Stimulated activated CD8-positive, alpha-beta memory T cell treated with anti-CD3 and anti-CD28 coated beads, Interleukin-7, amount 100 ng/mL, for 4 hours (primary cell): ENCODE data around the gene PTCH1.
A peak's percentile ranks its signal among the peaks of the same experiment; 100 is the strongest.

Experiments used
- DNase-seq, 2 donors: peaks; one replicate each; pipeline ENCODE4 v3.0.0-alpha.2; 2020; ENCODE audit warnings: low read depth in 2 of 2

PTCH1 gene

DNA sequence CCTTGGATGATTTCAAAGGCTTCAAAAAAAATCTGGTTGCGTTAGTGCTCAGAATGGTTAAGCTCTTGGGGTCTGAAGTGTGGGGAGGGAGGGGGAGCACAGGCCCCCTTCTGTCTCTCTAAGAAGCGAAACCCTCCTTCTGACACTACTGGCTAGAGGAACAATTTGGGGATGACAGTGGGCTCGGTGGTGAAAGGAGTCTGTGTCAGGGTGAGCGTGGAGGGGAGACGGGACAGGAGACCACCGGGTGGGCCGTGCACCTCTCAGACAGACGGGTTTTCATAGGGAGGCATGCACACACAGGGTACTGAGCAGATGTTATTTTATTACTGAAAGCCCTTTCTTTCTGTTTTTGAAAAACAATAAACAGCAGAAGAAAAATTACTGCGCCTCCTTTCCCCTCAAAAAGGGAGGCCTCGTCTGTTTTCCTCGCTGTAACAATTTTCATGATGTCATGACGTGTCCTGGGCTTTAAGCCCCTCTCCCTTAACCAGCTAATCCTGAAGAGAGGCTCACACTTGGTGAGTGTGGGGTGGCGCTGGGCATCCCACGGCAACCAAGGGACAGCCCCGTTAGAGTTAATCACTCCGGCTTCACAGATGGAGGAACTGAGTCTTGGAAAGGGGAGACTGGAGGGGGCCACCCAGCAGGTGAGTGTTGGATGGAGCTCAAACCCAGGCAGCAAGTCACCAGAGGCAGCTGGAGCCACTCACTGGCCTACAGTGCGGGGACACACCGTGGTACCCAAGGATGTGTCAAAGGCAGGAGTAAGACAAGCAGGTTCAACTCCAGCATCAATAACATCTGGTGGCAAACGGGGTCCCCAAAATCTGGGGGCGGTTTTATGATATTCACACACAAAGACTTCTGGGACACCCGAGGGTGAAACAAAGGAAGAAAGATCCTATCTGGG is 53.4 kb downstream of the PTCH1 start:
- DNase-seq = no peak

DNA sequence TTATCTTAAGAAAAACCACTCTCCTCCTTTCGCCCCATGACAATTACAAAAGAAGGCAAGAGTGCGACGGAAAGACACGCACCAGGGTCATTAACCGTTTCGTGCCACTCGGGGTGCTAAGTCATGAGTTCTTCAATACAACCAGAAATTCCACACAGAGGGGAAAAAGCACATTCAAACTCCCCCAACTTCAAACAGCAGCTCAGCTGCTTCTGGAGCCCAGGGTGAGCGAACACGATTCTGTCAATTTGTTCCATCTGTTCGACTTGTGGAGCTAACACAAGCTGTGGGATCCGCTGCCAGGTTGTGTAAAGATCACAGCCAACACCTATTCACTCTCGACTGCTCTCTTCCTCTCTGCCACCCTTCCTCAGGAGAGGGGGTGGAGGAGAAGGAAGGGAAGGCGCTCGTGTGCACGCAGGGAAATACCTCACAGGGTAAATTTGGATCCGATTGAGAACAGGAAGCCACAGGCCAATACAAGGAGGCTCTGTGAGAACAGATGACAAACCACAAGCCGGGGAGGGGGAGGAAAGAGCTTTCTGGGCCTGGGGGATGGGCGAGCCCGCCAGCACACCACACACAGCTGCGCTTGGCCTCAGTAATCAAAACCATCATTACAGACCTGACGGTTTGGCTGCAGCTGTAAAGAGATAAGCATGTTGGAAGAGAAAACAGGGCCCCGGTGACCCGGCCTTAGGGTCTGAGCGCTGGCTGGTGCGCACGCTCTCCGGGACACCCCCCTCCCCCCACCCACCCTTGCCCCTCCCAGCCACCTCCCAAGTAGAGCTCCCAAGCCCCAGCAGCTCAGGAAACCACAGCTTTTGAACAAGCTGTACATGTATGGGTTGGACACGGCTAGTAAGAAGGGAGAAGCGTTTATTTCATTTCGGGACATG is 54.3 kb downstream of the PTCH1 start:
- DNase-seq = peak; percentile 57 to 68

DNA sequence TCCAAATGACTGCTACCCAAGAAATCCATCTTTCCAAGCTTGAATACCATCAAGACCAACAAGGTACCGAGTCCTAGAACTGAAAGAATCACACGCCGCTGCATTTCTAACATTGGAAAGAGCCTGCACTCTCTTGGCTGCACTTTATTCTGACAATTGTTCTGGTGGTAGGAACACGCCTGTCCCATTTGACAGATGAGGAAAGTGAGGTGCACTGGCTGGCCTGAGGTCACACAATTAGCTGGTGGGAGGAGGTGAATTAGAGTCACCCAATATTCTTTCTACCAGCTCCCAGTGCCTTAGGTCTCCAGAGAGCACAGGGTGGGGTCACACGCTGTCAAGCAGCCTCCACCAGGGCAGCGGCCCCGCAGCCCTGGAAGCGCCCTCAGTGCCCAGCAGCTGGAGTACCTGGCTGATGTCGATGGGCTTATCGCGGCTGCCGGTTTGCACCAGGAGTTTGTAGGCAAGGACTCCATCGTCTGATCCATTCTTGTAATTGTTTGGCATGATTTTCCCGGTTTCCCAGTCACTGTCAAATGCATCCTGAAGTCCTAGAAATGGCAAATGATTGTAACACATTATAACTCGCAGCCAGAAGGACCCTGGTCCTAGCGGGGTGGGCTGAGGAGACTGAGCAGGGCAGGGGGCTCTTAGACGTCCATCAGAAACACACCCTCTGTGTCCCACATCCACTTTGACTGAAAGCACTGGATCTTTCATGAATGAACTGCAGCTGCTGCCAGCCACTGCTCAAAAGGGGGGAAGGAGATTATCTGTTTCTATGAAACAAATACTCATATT is 55.1 kb downstream of the PTCH1 start:
- DNase-seq = no peak

DNA sequence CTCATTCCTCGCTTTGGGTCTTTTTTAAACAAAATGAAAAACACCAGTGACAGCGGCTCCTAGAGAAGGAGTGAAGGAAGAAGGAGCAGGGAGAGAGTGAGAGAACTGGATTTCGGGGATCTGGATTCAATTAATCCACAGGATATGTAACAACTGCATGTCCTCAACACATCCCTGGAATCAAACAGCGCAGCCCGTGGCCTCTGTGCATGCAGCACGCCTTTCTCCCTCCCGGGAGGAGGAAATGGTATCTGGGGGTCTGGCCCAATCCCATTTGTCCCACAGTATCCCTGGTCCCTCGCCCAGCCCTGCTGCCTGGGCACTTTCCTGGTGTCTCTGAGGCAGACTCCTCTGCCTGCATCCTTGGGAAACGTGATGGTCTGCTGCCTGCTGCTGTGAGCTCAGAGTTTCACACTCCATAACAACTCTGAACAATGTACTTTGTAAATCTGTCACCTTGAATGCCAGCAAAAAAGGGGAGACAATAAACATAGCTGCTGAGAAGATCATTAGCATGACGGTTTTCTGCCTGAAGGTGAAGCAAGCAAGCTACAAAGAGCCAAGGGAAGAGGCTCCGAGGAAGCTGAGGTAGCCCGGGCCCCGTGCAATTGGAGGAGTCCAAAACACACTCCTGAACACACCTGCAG is 56.1 kb downstream of the PTCH1 start:
- no peak for DNase-seq

DNA sequence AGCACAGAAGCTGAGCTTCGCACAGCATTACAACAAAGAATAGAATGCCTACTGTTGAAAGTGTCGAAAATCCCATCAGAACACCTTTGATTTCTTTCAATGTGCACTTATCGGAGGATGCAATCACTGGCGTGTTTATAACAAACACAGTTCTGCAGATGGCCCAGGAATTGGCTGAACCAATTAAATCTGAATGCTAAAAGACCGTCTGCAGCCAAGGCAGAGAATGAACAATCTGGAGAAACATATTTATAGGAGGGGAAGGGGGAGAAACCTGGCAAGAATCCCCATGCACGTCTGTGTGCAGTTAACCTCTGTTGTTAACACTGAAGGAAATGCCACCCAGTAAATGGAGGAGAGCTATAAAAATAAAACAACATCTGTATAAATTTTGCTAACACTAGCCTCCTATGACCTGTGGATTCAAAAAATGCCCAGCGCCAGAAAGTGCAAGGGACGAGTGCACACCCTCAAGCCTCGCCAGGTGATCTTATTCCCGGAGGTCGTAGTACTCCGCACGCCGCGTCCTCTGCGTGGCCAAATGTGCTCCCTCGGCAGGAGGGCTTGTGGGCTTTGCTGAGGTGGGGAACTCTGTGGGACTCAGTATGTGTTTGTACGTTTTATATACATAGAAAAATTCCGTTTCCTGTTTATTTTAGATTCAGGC is 56.8 kb downstream of the PTCH1 start:
- DNase-seq = no peak

DNA sequence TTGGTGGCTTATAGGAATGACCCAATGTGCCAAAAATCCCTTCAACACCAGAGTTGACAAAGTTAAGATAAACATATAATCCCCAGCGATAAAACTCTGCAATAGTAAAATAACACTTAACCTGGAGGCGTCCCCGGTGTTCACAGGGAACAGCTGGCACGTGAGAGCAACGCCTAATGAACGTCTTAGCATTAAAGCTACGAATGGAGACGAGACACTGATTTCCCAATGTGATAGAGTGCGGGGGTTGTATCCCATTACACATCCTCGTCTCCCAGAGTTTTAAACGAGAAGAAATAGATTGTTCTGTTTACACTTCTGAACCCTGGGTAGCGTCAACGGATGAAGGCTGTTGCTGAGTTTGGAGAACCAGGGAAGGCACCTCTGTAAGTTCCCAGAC is 57.6 kb downstream of the PTCH1 start:
- no peak for DNase-seq

DNA sequence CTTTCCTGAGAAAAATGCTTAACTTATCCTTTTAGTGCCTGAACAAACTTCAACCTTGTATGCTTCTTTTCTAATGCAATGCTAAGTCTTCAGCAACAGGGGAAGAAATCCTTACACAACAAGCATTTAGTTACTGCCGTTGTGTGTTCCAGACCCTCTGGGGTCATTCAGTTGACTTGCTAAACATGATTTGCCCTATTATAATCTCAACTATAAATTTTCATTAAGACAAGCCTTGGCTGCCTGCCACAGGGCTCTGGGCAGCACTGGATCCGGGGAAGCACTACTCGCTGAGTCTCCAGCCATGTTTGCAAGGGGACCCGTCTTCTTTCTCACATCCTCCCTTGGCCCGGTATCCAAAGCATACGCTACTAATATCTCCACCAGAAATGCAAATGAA is 58.1 kb downstream of the PTCH1 start:
- no peak for DNase-seq

DNA sequence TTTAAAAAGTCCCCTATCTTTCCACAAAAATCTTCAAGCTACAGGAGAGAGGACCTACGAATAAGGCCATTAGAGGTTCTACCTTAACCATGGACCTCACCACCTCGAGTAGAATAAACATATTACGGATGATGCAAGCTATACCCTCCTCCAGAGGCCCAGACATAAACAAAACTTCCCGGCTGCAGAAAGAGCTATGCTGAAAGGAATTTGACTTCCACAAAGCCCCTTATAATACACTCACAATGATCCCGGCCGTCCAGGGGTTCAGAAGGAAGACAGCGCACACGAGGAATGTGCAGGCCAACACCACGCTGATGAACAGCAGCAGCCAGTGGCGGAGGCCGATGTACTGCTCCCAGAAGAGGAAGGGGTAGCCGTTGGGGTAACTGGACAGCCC is 59.0 kb downstream of the PTCH1 start:
- DNase-seq = no peak

DNA sequence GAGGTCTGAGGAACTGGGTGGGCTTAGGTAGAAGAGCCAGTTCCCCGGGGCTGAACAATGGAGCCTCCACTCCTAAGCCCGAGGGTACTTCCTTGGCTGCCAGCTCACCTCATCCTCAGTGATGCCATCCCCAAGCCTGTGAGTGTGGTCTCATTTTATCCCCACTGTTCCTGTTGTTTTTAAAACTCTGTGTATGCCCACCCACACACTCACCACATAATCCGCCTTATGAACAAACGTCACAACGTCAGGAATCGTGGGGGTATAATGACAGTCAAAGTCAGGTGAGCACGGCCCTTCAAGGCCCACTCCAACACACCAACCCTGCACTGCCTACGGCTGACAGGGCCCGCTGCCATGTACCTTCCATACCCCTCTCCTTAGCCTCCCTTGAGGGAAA is 61.1 kb downstream of the PTCH1 start:
- no peak for DNase-seq

DNA sequence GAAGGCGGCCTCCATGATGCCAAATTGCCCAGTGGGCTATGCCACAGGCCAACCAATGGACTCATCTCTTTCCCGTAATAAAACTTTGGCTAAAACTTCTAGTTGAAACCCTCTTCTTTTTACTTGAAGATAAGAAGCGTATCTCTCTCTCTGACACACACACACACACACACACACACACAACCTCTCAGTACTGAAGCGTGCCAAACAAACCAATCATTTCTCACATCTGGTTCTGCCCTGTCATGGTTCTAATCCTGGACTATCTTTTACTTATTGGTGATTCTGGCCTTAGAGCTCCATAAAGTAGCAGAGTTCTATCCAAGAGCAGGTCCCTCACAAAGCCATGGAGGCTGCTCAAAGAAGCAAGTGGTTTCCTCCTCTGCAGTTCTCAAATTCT is 64.6 kb downstream of the PTCH1 start:
- no peak for DNase-seq

DNA sequence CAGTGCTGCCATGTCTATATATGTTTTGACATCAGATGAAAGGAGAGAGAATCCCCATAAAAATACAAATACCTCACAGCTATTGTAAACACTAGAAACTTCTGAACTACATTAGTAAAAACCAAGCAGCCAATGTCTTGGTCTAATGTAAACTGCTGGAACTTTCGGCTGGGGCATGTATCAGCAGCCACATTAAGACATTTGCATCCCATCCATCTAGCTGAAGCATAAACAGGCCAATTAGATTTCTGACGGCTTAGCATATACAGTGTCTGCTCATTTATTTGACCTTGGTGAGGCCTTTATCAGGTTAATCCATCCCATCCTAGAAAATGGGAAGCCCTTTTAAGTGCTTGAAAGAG is 65.7 kb downstream of the PTCH1 start:
- no peak for DNase-seq

DNA sequence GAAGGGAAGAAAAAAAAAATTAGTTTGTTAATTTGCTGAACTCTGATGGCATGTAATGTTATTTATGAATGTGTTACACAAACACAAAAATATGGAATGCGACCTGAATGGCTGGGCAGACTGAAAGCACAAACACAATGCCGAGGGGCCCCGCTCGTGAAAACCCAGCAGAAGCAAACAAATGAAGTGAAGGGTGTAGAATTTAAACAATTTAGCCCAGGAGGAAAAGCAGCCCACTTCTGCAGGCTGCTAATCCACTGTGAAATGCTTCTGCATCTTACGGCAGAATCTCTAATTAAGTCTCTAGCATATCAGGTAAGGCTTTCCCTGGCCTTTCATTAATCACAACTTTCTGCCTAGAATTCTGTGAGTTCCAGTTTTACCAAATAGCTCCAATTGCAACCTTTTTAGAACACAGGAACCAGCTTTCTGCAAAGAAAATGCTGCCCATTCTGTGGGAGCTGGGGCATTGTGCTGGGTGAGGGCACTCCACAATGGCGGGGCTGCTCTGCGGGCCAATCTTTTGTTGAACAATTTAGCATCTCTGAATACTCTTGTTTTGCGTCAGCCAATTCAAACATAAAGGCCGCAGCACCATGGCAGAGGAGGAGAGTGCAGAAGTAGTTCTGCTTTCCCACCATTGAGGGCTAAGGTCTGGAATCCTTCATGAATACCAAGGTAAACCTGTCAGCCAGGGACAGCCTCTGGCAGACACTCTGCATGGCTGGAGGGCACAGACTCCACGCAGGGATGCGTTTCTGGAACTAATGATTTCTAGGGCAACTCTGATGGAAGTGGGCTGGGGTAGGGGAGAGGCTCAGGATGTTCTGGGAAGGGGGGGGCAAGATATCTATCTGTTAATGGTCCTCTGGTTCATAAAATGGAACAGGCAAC is 66.4 kb downstream of the PTCH1 start:
- no peak for DNase-seq

DNA sequence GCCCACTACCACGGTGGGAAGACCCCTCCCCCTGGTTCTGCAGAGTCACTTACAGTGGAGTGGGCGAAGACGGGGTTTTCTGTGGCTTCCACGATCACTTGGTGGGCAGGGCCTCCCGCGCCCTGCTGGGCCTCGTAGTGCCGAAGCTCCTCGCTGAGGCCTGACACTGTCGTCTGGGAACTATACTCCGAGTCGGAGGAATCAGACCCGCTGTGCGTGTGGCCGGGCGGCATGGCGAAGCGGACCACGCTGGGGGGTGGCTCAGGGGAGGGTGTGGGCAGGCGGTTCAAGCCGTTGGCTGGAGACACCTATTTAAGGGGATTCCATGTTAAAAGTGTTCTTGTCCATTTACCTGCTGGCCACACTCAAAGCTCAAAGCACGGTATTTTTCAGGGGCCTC is 67.8 kb downstream of the PTCH1 start:
- no peak for DNase-seq

DNA sequence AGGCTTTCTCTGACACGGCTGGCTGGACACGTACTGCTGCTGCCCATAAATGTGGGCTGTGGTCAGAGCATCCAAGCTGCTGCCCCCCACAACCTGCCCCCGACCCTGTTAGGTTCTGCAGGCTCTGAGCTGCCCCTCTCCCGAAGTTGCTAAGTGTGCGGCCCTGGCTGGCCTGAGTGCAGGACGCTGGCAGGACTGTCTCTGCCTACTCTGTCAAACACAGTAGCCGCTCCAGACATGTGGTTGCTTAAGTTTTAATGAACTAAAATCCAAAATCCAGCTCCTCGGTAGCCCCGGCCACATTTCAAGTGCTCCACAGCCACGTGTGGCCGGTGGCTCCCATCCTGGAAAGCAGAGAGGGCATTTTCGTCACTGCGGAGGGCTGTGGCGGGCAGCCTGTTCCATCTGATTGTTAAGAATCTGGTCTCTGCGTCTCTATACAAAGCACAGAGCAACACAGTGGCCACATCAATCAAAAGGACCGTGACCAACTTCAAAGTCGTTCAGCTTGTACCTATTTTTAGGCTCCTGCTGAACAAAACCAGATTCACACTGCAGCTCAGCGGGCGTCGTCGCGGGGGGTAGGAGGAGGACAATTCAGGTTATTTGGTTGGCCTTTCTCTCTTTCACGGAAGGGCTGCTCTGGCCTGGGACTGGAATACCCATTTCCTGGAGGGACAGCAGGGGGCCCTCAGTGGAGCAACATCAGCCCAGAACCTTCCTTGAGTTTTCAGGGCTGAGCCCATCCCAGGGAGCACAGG is 68.9 kb downstream of the PTCH1 start:
- no peak for DNase-seq

DNA sequence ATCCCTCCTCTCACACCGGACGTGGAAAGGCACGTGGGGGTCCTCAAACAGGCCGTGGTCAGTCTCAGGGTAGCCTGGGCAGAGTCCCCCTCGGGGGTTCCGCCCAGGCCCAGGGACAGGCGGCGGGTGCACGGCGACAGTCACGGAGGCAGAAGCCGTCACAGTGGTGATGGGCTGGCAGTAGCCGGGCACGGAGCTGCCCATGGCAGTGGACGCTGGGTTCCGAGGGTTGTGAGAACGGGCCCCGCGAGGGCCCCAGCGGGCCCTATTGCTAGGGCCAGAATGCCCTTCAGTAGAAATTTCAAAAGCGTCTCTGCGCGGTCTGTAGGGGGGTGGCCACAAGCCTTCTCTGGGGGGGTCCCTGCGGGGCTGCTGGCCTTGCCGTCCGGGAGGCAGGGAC is 69.8 kb downstream of the PTCH1 start:
- no peak for DNase-seq

DNA sequence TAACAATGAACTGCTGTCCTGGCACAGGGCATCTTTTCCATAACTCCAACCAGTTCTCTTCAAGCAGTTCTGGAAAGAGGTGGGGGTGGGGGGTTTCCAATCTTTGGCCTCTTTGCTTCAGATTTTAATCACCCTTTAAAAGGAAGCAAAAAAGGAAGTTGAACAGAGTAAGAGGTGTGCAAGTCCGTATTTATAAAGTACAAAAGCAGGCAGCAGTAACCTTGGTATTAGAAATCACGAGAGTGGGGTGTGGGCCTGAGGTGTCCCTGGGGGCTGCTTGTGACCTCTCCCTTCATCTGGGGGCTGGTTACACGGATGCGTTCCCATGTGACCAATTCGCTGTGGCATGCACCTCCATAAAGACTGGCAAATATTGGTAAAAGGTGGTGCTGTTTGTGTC is 70.5 kb downstream of the PTCH1 start:
- DNase-seq = no peak

DNA sequence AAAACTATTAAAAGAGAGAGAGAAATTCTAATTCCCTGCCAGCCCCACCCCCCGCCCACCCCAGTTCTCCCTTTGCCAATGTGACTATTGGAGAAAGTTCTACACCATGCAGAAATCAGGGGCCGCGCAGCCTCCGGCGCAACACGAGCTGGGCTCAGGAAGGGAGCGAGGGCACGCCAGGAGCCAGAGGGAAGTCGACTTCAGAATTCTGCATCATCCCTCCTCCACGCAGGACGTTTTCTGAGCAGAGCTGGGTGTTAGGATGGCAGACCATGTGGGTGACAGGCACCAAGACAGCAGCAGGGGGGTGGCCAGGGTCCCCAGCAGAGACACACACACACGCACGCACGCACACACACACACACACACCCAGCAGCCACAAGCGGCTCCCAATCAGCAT is 72.6 kb downstream of the PTCH1 start:
- no peak for DNase-seq

DNA sequence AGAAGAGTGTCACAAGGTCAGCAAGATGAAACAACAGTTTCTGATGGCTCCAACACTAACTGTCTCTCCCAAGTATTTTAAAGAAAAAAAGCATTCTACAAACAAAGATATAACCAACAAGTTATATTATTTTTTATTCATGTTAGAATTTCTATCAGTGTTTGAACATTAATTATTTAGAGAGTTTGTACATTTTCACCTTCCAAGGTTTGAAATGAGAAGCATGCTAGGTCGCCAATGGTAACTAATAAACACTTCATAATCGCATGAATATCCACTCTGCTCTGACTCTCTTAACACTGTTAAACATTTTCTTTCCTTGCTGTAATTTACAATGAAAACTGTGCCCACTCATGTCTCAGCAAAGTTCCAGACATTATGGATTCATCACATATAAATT is 73.5 kb downstream of the PTCH1 start:
- DNase-seq = no peak

DNA sequence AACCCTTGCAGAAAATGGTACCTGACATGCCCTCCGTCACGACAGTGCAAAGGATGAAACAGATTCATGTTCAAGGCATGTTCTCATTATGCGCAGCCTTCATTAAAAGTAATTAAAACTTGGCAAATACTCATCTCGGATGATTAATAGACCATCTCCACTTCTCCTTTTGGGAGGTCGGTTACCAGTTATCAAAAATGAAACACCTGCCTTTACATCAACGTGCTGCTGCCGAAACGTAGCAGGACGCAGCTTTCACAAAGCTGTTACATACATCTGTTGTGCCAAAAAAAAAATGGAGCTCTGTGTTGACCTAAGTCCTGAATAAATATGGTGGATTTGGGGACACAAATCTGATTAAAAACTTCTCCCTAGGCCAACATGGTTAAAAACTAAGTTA is 75.7 kb downstream of the PTCH1 start:
- no peak for DNase-seq
